ENCODE results near the gene SPPL3. TPM values are rescaled to one million over a fixed set of nuclear protein-coding genes. Genes with fewer than 3 reads are reported as not detected.
"Not testable (repeated sequence)": the region's sequence is repeated elsewhere in the genome, so short reads cannot be mapped to it uniquely, and the experiment has no call there.

The SPPL3 gene
- total RNA-seq, 2 donors from 2014 or later, result 13.5 to 16.5 TPM

GRCh38 chr12:120902846-120903411, 1.2 kb downstream of the SPPL3 start:
- DNase-seq (no peak), ATAC-seq (no peak)
- Histone ChIP-seq H3K27ac (peak overlapping the region; percentile 43 to 89 (median 84)), H3K9me3 (no peaks in the 10 kb centered on the region), H3K4me3 (peak overlapping the region; percentile 48 to 88), H3K4me1 (peaks cover 27% of the 10 kb centered on the region), H3K27me3 (no peaks in the 10 kb centered on the region), H3K36me3 (replicated peaks in 1 of 2; ENCODE audit: insufficient read depth in 1 of 2, low read depth in 2 of 2) (no peaks in the 10 kb centered on the region)
- TF ChIP-seq CTCF (IDR thresholded peaks at IDR 0.05) (no peak), POLR2A (IDR thresholded peaks at IDR 0.05) (no peak)
- WGBS, 2 donors, result 6 to 7% methylated on average over 15 of the region's 15 CpGs
- intact Hi-C loops (cut with DNase I), result no loop called here

DNA sequence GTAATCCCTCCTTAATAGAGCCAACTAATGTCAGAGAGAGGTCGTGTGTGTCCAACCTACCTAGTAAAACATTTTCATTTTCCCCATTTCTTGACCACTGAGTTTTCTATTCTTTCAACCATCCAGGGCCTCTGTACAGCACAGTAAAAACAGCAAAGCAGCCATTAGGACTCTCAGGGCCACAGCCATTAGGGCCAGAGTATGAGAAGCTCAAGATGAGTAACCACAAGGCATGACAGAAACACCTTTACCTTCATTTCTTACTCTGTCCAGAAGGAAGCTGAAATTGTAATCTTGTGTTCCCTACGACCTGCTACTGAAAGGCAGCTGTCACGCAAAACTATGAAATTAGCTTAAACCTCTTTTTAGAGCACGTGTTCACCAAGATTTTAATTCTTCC, 2.3 kb downstream of the SPPL3 start:
- 62 to 71% methylated on average over 4 of the region's 4 CpGs for WGBS, 2 donors
- no peak overlapping the region for H3K4me3 ChIP-seq

DNA sequence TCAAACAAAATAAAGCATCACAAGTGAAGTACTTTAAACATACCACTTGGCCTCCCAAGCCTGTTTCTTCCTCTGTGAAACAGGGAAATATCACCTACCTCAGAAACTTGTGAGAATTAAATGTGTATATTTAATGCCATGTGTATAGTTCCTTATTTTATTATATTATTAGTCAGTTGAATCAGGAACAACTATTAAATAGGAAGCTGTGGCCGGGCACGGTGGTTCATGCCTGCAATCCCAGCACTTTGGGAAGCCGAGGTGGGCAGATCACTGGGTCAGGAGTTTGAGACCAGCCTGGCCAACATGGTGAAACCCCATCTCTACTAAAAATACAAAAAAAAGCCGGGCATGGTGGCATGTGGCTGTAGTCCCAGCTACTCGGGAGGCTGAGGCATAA, 3.1 kb downstream of the SPPL3 start:
- H3K9me3 ChIP-seq; H3K27me3 ChIP-seq; ATAC-seq; intact Hi-C loops (cut with DNase I); DNase-seq; H3K27ac ChIP-seq; H3K36me3 ChIP-seq (replicated peaks in 1 of 2; ENCODE audit: insufficient read depth in 1 of 2, low read depth in 2 of 2); H3K4me3 ChIP-seq: not testable (repeated sequence)
- peaks cover 27% of the 10 kb centered on the region for H3K4me1 ChIP-seq
- WGBS, 2 donors, result 73 to 87% methylated on average over 5 of the region's 5 CpGs

More for the DNA sequence above, 2.3 kb downstream of the SPPL3 start:
- H3K9me3 ChIP-seq, result no peaks in the 10 kb centered on the region
- DNase-seq (no peak), ATAC-seq (no peak)
- no peak for TF ChIP-seq CTCF (IDR thresholded peaks at IDR 0.05)
- no peak for TF ChIP-seq POLR2A (IDR thresholded peaks at IDR 0.05)
- no peaks in the 10 kb centered on the region for H3K27me3 ChIP-seq
- intact Hi-C loops (cut with DNase I), result no loop called here
- peaks cover 27% of the 10 kb centered on the region for H3K4me1 ChIP-seq
- H3K27ac ChIP-seq, result no peak overlapping the region
- no peaks in the 10 kb centered on the region for H3K36me3 ChIP-seq (replicated peaks in 1 of 2; ENCODE audit: insufficient read depth in 1 of 2, low read depth in 2 of 2)

DNA sequence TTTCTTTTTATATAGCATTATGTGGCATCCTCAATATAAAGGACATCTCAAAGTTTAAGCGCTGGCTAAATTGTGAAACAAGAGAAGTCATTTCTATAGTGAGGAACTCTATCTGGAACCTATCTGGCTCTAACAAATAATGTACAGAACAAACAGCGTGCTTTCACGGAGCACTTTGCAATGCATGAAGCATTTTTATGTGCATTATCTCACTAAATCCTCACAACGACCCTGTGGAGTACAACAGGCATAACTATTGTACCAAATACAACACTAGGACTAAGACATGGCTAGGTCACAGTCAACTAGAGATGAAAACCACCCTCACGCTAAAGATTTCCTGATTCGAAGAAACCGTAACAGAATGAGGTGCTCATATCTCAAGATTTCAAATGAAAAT, 8.6 kb downstream of the SPPL3 start:
- no peak for ATAC-seq

DNA sequence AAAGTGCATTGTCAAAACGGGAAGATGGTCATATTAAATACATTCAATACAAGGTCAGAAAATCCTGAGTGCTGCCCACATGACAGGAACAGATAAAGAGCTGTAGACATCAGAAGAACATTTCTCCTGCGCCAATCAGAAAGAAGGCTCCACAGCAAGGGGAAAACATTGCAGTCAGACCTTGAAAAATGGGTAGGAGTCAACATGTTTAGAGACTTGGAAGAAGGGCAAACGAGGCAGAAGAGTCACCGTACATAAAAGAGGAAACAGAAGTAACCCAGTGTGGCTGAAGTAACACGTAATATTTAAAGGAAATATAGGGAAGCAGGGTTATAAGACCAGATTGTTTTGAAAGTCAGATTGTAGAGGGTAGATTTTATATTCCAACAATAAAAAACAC, 11.9 kb downstream of the SPPL3 start:
- ATAC-seq, result no peak
- no peak for DNase-seq
- no peak overlapping the region for H3K27ac ChIP-seq
- WGBS, 2 donors, result 57 to 58% methylated on average over 5 of the region's 5 CpGs
- no peaks in the 10 kb centered on the region for H3K36me3 ChIP-seq (replicated peaks in 1 of 2; ENCODE audit: insufficient read depth in 1 of 2, low read depth in 2 of 2)
- H3K4me3 ChIP-seq, result no peak overlapping the region
- TF ChIP-seq CTCF (IDR thresholded peaks at IDR 0.05), result no peak
- TF ChIP-seq POLR2A (IDR thresholded peaks at IDR 0.05), result no peak
- H3K4me1 ChIP-seq, result peaks cover 4% of the 10 kb centered on the region
- H3K9me3 ChIP-seq, result no peaks in the 10 kb centered on the region
- intact Hi-C loops (cut with DNase I), result no loop called here
- no peaks in the 10 kb centered on the region for H3K27me3 ChIP-seq

More for the DNA sequence above, 8.6 kb downstream of the SPPL3 start:
- WGBS, 2 donors, result 86 to 88% methylated on average over 7 of the region's 7 CpGs
- no peak for DNase-seq
- Histone ChIP-seq H3K27ac (no peak overlapping the region), H3K36me3 (replicated peaks in 1 of 2; ENCODE audit: insufficient read depth in 1 of 2, low read depth in 2 of 2) (no peaks in the 10 kb centered on the region), H3K4me1 (peaks cover 4% of the 10 kb centered on the region), H3K9me3 (no peaks in the 10 kb centered on the region), H3K27me3 (no peaks in the 10 kb centered on the region), H3K4me3 (no peak overlapping the region)
- TF ChIP-seq POLR2A (IDR thresholded peaks at IDR 0.05), result no peak
- TF ChIP-seq CTCF (IDR thresholded peaks at IDR 0.05), result no peak
- intact Hi-C loops (cut with DNase I), result no loop called here
